ENCODE results near the gene GIMAP8.
"Not testable (repeated sequence)": the region's sequence is repeated elsewhere in the genome, so short reads cannot be mapped to it uniquely, and the experiment has no call there.

The GIMAP8 gene

DNA sequence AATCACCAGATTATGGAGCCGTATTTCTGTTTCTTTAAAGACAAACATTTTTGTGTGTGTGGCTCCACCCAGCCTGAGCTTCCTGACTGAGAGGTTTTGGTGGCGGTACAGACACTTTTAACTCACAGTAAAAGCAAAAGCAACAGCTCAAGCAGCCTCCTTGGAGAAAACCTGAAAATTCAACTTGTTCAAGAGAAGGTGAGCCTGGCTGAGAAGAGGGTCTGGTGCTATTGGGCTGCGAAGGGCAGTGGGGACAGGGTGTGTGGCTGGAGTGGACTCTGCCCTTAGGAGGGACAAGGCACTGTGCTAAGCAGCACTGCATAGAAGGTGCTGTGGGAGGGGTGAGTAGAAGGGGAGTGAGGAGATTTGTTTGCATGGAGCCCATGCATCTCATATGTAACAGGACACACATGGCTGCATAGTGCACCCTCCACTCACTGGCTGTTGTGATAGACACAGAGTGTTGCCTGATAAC, 64.4 kb downstream of the GIMAP8 start, which contains the start of gene GIMAP7:
Gene GIMAP7, plus strand, starts transcription at position 125 of the 475 bp plus-strand sequence. CDS start 5,103 bp downstream, outside the sequence.
- peak in 1 of 2 donors; percentile 41 for DNase-seq (ENCODE audit: low read depth in 2 of 2)

DNA sequence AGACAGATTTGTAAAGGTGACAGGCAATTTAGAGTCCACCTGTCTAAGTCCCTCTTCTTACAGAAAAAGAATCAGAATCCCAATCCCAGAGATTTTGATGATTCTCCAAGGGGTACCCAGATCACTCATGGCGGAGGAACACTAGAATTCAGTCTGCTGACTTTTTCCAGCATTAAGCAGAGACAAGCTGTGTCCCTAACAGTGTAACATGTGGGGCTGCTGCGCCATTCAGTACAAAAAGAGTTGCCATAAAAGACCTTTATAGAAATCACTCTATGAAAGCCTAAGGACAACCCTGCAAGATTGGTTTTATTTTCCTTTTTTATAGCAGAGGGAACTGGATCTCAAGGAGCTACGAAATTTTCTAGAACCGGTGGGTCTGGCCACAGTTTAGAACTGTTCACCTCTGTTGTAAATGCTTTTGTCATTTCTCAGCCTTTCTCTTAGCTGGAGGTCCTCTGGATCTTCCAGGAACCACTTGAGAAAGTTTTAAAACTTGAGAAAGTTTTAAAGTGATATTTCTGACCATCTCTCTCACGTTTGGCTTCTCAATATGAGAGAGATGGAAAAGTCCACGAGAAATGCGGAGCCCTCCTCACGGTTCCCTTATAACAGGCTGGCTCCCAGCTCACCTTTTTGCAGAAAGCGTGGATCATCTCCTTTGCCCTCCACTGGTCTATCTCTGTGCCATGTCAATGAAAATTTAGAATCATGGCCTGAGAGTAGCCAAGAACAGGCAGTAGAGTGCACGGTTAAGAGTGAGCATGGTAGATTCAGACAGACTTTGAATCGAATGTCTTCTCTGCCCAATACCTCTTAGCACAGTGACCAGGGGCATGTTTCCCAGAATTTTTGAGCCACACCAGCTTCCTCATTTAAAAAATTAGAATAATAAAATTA, 65.1 kb downstream of the GIMAP8 start:
- no peak for DNase-seq (ENCODE audit: low read depth in 2 of 2)

DNA sequence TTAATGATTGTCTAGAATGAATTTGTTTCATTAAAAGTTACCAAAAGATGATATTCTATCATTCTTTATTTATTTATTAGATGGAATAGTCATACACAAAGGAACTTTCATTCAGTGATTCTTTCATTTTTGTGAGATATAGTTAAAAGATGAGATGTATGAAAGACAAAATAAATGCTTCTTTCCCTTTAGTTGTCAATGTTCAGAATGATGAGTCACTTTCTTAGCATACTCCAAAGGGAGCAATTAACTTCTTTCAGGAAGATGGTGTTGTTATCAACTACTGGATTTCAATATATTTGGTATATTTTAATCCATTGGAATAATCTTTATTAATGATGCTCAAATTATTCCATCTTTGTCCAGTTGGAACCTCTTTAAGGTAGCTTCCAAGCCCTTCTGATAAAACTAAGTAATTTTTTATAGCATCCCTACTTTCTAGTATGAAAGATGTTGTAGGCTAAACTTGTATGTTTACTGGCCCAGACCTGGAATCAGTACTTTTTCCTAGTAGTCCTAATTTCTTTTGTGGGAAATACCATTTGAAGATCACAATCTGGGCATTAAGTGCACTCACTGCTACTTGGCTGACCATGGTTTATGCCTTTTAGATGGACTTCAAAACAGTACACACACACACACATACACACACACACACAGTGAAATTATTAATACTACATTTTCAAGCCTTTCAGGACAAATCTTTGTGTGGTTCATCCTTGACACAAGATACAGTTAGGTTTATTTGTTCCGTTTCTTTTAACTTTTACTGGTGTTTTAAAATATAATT, 66.7 kb downstream of the GIMAP8 start:
- no peak for DNase-seq (ENCODE audit: low read depth in 2 of 2)

GRCh38 chr7:150519310-150519709, 68.9 kb downstream of the GIMAP8 start:
- DNase-seq (ENCODE audit: low read depth in 2 of 2) = no peak

DNA sequence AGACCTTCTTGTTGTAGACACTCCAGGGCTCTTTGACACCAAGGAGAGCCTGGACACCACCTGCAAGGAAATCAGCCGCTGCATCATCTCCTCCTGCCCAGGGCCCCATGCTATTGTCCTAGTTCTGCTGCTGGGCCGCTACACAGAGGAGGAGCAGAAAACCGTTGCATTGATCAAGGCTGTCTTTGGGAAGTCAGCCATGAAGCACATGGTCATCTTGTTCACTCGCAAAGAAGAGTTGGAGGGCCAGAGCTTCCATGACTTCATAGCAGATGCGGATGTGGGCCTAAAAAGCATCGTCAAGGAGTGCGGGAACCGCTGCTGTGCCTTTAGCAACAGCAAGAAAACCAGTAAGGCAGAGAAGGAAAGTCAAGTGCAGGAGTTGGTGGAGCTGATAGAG, 69.7 kb downstream of the GIMAP8 start:
- peak in 1 of 2 donors; percentile 34 for DNase-seq (ENCODE audit: low read depth in 2 of 2)

GRCh38 chr7:150522931-150523330, 72.5 kb downstream of the GIMAP8 start:
- not testable (repeated sequence) for DNase-seq (ENCODE audit: low read depth in 2 of 2)

DNA sequence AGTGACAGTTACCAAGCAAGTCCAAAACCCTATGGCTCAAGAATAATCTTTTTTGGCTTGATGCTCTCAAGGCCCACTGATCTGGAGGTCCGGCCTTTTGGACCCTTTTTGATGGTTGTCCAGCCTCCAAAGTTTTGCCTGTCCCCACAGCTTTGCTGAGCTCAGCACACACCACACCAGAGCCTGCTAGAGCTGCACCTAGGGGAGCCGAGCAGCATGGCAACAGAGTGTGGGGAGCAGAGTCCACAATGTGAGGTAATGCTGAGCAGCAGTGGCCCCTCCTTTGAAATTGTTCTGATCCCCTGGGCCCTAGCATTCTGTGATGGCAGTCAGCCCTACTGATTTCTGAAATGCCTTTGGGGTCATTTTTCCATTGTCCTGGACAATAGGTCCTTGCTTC, 73.6 kb downstream of the GIMAP8 start:
- no peak for DNase-seq (ENCODE audit: low read depth in 2 of 2)

Measured in stimulated activated CD4-positive, alpha-beta T cell treated with anti-CD3 and anti-CD28 coated beads, Interleukin-4, amount 100 ng/mL, for 48 hours (primary cell).